GM12874 (cell line): ENCODE results near the gene KCNIP4.

Source experiments
- TF ChIP-seq, protein P1 (sequence below): IDR thresholded peaks from 2 replicates; pipeline ENCODE4 v1.5.1; 2011; ENCODE audit warnings: low read depth, mild to moderate bottlenecking, control low read depth, low read length, moderate library complexity; ENCODE audit not compliant: insufficient read depth

Gene KCNIP4

DNA sequence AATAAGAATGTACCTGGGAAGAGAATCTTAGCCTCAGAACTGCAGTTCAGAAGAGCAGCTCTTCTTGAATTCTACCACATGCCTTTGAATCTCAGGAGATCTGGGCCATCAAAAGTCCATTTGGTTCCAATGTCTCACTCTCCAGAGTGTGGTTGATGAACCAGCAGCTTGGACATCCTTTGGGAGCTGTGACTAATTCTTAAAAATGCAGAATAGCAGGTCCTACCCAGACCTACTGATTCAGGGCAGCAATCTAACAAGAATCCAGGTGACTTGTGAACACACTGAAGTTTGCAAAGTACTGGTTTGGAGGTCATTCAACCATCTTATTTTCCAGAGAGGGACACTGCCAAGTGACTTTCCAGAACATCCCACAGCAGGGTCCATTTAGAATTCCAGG is 1003.6 kb downstream of the KCNIP4 start:
- TF ChIP-seq, protein P1, sequence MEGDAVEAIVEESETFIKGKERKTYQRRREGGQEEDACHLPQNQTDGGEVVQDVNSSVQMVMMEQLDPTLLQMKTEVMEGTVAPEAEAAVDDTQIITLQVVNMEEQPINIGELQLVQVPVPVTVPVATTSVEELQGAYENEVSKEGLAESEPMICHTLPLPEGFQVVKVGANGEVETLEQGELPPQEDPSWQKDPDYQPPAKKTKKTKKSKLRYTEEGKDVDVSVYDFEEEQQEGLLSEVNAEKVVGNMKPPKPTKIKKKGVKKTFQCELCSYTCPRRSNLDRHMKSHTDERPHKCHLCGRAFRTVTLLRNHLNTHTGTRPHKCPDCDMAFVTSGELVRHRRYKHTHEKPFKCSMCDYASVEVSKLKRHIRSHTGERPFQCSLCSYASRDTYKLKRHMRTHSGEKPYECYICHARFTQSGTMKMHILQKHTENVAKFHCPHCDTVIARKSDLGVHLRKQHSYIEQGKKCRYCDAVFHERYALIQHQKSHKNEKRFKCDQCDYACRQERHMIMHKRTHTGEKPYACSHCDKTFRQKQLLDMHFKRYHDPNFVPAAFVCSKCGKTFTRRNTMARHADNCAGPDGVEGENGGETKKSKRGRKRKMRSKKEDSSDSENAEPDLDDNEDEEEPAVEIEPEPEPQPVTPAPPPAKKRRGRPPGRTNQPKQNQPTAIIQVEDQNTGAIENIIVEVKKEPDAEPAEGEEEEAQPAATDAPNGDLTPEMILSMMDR, result no peak

DNA sequence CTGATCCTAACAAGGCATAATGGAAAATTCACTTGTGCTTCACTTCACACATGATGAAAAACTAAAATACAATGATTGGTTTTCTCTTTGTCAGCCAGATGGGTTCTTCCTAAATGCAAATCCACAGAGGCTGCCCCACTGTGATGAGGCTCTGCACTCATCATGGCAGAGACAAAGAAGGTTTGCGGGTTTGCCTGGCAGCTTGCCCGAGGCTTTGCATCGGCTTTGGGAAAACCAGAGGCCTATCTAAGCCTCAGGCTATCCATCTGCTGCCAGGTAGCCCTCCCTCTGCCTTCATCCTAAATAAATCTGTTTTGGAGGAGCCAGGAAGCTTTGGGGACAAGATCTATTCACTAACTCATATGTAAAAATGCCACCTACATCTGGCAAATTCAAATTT is 1004.1 kb downstream of the KCNIP4 start:
- TF ChIP-seq, protein P1, result no peak

DNA sequence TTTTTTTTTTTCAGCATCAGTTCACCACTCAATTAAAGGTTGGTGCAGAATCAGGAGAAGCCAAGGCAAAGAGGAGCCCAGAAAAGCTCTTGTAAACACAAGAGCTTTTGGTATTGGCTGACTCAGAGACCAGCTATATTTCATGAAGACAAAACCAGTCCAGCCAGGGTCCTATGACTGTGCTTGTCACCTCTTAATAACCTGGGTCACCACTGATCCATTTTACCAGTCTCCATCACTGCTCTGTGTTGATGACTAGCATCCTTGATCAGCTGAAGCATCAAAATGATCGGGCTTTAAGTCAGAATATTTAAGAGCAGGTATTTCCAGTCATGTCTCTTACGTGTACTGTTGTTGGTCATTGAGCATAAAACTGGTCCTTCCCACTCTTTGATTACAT is 1010.4 kb downstream of the KCNIP4 start:
- TF ChIP-seq, protein P1, result no peak

DNA sequence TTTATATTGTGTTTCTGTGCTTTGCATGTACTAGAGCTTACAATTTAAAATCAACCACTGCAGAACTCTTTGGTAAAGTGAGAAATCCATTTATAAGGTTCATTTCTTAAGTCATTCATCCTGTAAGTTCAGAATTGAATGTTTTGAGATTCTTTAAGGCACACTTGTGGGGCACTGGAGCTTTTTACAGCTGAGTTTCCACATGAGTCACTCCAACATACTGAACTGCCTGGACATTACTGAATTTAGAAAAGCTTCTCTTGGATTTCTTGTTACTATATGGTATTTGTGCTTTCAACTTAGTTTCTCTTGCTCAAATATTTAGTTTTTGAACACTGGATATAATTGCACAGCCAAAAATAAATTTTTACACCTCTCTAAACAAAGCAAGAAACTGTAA is 1022.0 kb downstream of the KCNIP4 start:
- TF ChIP-seq, protein P1, result no peak

DNA sequence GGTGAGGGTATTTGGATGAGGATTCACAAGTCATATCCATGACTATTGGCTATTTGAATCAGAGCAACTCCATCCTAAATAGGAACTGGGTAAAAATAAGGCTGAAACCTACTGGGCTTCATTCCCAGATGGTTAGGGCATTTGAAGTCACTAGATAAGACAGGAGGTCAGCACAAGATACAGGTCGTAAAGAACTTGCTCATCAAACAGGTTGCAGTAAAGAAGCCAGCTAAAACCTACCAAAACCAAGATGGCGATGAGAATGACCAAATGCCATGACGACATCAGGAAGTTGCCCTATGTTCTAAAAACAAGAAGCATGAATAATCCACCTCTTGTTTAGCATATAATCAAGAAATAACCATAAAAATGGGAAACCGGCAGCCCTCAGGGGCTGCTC is 1023.4 kb downstream of the KCNIP4 start:
- TF ChIP-seq, protein P1, result no peak

DNA sequence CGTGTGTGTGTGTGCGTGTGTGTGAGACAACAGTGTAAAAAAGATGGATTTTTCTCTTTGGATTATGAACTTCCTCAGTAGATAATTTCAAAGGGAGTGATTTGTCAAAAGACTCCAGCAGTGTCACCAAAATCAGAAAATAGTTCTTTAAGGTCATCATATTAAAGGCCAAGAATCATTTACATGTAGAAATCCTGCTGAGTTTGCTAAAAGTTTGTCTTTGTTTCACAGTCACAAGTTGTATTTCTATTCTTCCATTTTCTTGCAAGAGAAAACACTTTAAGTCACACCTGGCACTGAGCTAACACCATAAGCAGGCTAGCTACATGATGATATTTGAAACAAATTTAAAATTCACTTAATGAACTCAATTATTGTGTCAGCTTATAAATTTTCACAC is 1025.6 kb downstream of the KCNIP4 start:
- TF ChIP-seq, protein P1, result no peak

DNA sequence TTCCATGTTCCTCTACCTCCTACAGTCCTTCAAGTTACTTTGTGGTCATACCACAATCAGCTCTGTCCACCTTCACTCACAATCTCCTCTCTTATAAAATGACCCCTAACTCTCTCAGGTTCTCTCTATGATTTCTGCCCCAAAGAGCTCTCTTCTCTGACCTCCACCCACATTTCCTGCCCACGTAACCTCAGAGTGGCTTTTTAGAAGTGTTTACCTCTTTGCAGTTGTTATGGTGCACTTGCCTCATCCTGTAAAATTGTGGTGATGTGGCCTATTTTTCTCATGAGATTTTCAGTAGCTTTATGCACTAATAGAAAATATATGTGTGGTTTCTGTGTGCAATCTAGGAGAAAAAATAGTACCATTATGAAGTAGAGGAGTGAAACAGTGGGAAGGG is 1032.5 kb downstream of the KCNIP4 start:
- TF ChIP-seq, protein P1, result no peak

DNA sequence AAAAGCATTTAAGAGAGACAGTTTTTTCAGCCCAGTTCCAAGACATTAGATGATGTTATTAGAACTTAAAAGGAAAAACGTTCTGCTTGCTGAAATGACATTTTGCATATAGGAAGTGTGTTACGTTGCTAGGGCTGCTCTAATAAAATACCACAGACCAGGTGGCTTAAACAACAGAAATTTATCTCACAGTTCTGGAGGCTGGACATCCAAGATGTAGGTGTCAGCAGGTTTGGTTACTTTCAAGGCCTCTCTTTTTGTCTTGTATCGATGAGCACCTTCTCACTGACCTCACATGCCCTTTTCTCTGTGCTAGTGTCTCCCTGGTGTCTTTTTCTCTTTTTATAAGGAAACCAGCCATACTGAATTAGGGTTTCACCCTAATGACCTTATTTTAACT is 1043.6 kb downstream of the KCNIP4 start:
- TF ChIP-seq, protein P1, result no peak
